OCI-LY3 (cell line): Measurements from ENCODE around the gene TSPAN16.

Experiments used
- H2AFZ ChIP-seq: fragments of 200-600, 300-600 bp; shearing (Covaris generic); 2 replicates; pipeline ENCODE4 v1.6.0; 2014; ENCODE audit warnings: antibody characterized with exemption, low read depth, low read length
- H3K27ac ChIP-seq: fragments of 200-600, 300-600 bp; sonication (generic); 2 replicates; pipeline ENCODE4 v1.5.1; 2014; ENCODE audit warnings: mild to moderate bottlenecking, low read length, moderate library complexity, mixed read lengths
- H3K27me3 ChIP-seq: fragments of 200-600, 300-600 bp; sonication (generic); 2 replicates; pipeline ENCODE4 v1.6.1; 2014; ENCODE audit warnings: low read depth, low read length, mixed read lengths
- H3K36me3 ChIP-seq: fragments of 200-600, 300-600 bp; sonication (generic); replicated peaks from 2 replicates; pipeline ENCODE3; 2014; ENCODE audit warnings: low read depth, low read length, mixed read lengths
- H3K4me1 ChIP-seq: fragments of 300-600, 200-600 bp; sonication (generic); 2 replicates; pipeline ENCODE4 v1.6.1; 2014; ENCODE audit warnings: low read length, mixed read lengths
- H3K4me2 ChIP-seq: fragments of 200-600, 300-600 bp; sonication (generic); 2 replicates; pipeline ENCODE4 v1.6.1; 2014; ENCODE audit warnings: low read length, mixed read lengths
- H3K4me3 ChIP-seq: fragments of 300-600, 200-600 bp; sonication (generic); 2 replicates; pipeline ENCODE4 v1.5.1; 2014; ENCODE audit warnings: antibody characterized with exemption, mild to moderate bottlenecking, low read length, moderate library complexity
- H3K79me2 ChIP-seq: fragments of 300-600, 200-600 bp; shearing (Covaris generic); 2 replicates; pipeline ENCODE4 v1.6.1; 2014; ENCODE audit warnings: mild to moderate bottlenecking, low read length, mixed read lengths
- H3K9ac ChIP-seq: fragments of 300-600, 200-600 bp; shearing (Covaris generic); 2 replicates; pipeline ENCODE4 v1.6.0; 2014; ENCODE audit warnings: mild to moderate bottlenecking, low read length, moderate library complexity
- H3K9me3 ChIP-seq: fragments of 200-600, 300-600 bp; shearing (Covaris generic); 2 replicates; pipeline ENCODE4 v1.6.1; 2014; ENCODE audit warnings: low read length, mixed read lengths; ENCODE audit not compliant: insufficient read depth
- H4K20me1 ChIP-seq: fragments of 200-600, 300-600 bp; sonication (generic); 2 replicates; pipeline ENCODE4 v1.6.1; 2016; ENCODE audit warnings: low read length, mixed read lengths; ENCODE audit not compliant: insufficient read depth
- CTCF ChIP-seq: fragments of 200-600, 300-600 bp; sonication (generic); IDR thresholded peaks from 2 replicates; pipeline ENCODE4 v1.5.1; 2014; ENCODE audit warnings: antibody characterized with exemption, low read length, low read depth
- EZH2phosphoT487 ChIP-seq: fragments of 200-600 bp; shearing (Covaris generic); IDR thresholded peaks from 2 replicates; pipeline ENCODE4 v1.6.1; 2018; ENCODE audit warnings: antibody characterized with exemption, mixed run types, low read depth

The TSPAN16 gene

GRCh38 chr19:11361037-11361770, 65.2 kb downstream of the TSPAN16 start:
- Histone ChIP-seq H4K20me1 (no peaks in the 10 kb centered on the region), H3K4me3 (no peak overlapping the region), H3K4me2 (no peak overlapping the region), H2AFZ (no peak overlapping the region), H3K27ac (no peak overlapping the region), H3K9ac (no peak overlapping the region), H3K4me1 (no peaks in the 10 kb centered on the region), H3K36me3 (no peaks in the 10 kb centered on the region), H3K27me3 (no peaks in the 10 kb centered on the region), H3K79me2 (no peaks in the 10 kb centered on the region), H3K9me3 (no peaks in the 10 kb centered on the region)
- TF ChIP-seq CTCF = no peak
- no peak for TF ChIP-seq EZH2phosphoT487

GRCh38 chr19:11361771-11362731, 66.1 kb downstream of the TSPAN16 start:
- no peak overlapping the region for H3K27ac ChIP-seq
- H3K36me3 ChIP-seq = no peaks in the 10 kb centered on the region
- H3K4me3 ChIP-seq = no peak overlapping the region
- TF ChIP-seq EZH2phosphoT487 (no peak), CTCF (no peak)
- no peak overlapping the region for H2AFZ ChIP-seq
- no peaks in the 10 kb centered on the region for H3K4me1 ChIP-seq
- H3K9ac ChIP-seq = no peak overlapping the region
- no peak overlapping the region for H3K4me2 ChIP-seq
- no peaks in the 10 kb centered on the region for H3K27me3 ChIP-seq
- no peaks in the 10 kb centered on the region for H4K20me1 ChIP-seq
- no peaks in the 10 kb centered on the region for H3K9me3 ChIP-seq
- no peaks in the 10 kb centered on the region for H3K79me2 ChIP-seq

GRCh38 chr19:11363881-11364280, 67.9 kb downstream of the TSPAN16 start:
- H3K27me3 ChIP-seq = no peaks in the 10 kb centered on the region
- no peaks in the 10 kb centered on the region for H4K20me1 ChIP-seq
- no peak for TF ChIP-seq EZH2phosphoT487
- TF ChIP-seq CTCF = no peak
- H3K4me2 ChIP-seq = no peak overlapping the region
- H3K4me3 ChIP-seq = no peak overlapping the region
- H3K9me3 ChIP-seq = no peaks in the 10 kb centered on the region
- no peaks in the 10 kb centered on the region for H3K4me1 ChIP-seq
- no peaks in the 10 kb centered on the region for H3K79me2 ChIP-seq
- H3K36me3 ChIP-seq = no peaks in the 10 kb centered on the region
- no peak overlapping the region for H3K9ac ChIP-seq
- no peak overlapping the region for H3K27ac ChIP-seq
- no peak overlapping the region for H2AFZ ChIP-seq

GRCh38 chr19:11364296-11364904, 68.4 kb downstream of the TSPAN16 start:
- Histone ChIP-seq H3K4me2 (no peak overlapping the region), H3K79me2 (no peaks in the 10 kb centered on the region), H3K9me3 (no peaks in the 10 kb centered on the region), H3K4me1 (no peaks in the 10 kb centered on the region), H4K20me1 (0 out of 2 replicates have a peak, but pooled peaks cover under 1% of the 10 kb centered on the region), H3K27ac (no peak overlapping the region), H2AFZ (no peak overlapping the region), H3K27me3 (no peaks in the 10 kb centered on the region), H3K9ac (no peak overlapping the region), H3K36me3 (no peaks in the 10 kb centered on the region), H3K4me3 (no peak overlapping the region)
- TF ChIP-seq EZH2phosphoT487 (no peak), CTCF (no peak)
